H1 (cell line): ENCODE results near the gene TOM1. TPM values are rescaled to one million over a fixed set of nuclear protein-coding genes. Genes with fewer than 3 reads are reported as not detected.

Experiments used
- CBX5 ChIP-seq: fragments of 300-800, 300-1000 bp; sonication (generic); IDR thresholded peaks from 2 replicates; pipeline ENCODE4 v1.7.1; 2016; ENCODE audit warnings: antibody characterized with exemption, low read length, low read depth
- CHD7 ChIP-seq: fragments of 300-600 bp; sonication (generic); IDR thresholded peaks from 2 replicates; pipeline ENCODE4 v1.7.1; 2012; ENCODE audit warnings: low read length, moderate library complexity, mild to moderate bottlenecking, inconsistent platforms; ENCODE audit not compliant: insufficient replicate concordance
- CTBP2 ChIP-seq: IDR thresholded peaks from 2 replicates; pipeline ENCODE4 v1.7.0; 2011; ENCODE audit warnings: borderline replicate concordance, mild to moderate bottlenecking, moderate library complexity, mixed read lengths, low read length; ENCODE audit not compliant: insufficient read depth, insufficient read length
- POLR2AphosphoS5 ChIP-seq: IDR thresholded peaks from 2 replicates; pipeline ENCODE4 v1.6.1; 2011; ENCODE audit warnings: low read depth, low read length
- SIX5 ChIP-seq: IDR thresholded peaks from 2 replicates; pipeline ENCODE4 v1.6.1; 2011; ENCODE audit warnings: mild to moderate bottlenecking, low read depth, low read length
- polyA plus RNA-seq, 7 experiments: library from polyadenylated mRNA; depleted of rRNA in 3 of 7; stranded (reverse) in 5 of 7; unstranded in 2 of 7; fragments of >200 nt in 5 of 7; fragments of 200-250 nt in 2 of 7; gene quantifications; 1 replicate in 5 of 7; 2 replicates in 1 of 7; 4 replicates in 1 of 7; pipeline versions ENCODE4 v1.2.1 to v1.2.3, GENCODE V29; 2011 to 2013; ENCODE audit warnings: missing spikeins in 2 of 7, mixed read lengths in 2 of 7
- total RNA-seq: library from RNA; stranded (reverse); fragmentation: NEBNext Ultra II Directional; extraction: Animal tissue kit (Norgen Biotek cat#: 25700); gene quantifications from 2 replicates; pipeline ENCODE4 v1.2.1, GENCODE V29; 2021

The TOM1 gene
- total and polyA plus RNA-seq, 2 of the 8 experiments (the other 6 are each of a cell fraction or from before 2014, with no cell fraction given), result 25.1 to 39.2 TPM

DNA sequence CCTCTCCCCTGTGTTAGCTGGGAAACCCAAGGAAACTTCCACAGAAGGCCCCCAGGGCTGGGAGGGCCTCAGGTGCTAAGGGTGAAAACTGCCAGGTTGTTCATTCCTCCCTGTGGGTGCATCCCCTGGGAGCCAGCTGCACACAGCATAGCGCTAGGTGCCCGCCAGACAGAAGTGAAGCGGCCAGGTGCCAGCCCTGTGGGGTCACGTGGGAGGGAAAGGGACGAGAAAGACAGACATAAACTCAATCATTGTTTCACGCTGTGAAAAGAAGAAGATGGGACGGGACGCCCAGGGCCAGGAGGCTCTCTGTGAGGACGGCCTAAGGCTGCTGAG is 49.6 kb downstream of the TOM1 start (continued):
- no peak for TF ChIP-seq CHD7
- TF ChIP-seq CBX5, result no peak
- no peak for TF ChIP-seq SIX5
- TF ChIP-seq CTBP2, result no peak
- no peak for TF ChIP-seq POLR2AphosphoS5
